Measurements from ENCODE around the gene IGF1. TPM values are rescaled to one million over a fixed set of nuclear protein-coding genes. Genes with fewer than 3 reads are reported as not detected.

IGF1 gene
- total RNA-seq, 1 donor from 2014 or later: 6.4 TPM

GRCh38 chr12:102501773-102502172 lies 21.4 kb upstream of the IGF1 start:
- DNase-seq: no peak
- intact Hi-C loops (cut with micrococcal nuclease): no loop called here
- no peak for ATAC-seq

- DNase-seq (no peak), ATAC-seq (peak; percentile 45)
- intact Hi-C loops (cut with micrococcal nuclease): no loop called here
Observed at GRCh38 chr12:102498471-102498870, 18.1 kb upstream of the IGF1 start.

GRCh38 chr12:102497743-102498142 lies 17.4 kb upstream of the IGF1 start:
- ATAC-seq: no peak
- intact Hi-C loops (cut with micrococcal nuclease): no loop called here

GRCh38 chr12:102496591-102496990 lies 16.2 kb upstream of the IGF1 start:
- no peak for ATAC-seq
- no peak for DNase-seq
- intact Hi-C loops (cut with micrococcal nuclease): no loop called here

More at GRCh38 chr12:102497743-102498142, 17.4 kb upstream of the IGF1 start:
- DNase-seq: no peak

GRCh38 chr12:102487226-102487625 lies 6.9 kb upstream of the IGF1 start:
- intact Hi-C loops (cut with micrococcal nuclease): no loop called here

GRCh38 chr12:102486153-102486552 lies 5.8 kb upstream of the IGF1 start:
- intact Hi-C loops (cut with micrococcal nuclease): no loop called here
- no peak for DNase-seq
- no peak for ATAC-seq

More at GRCh38 chr12:102487226-102487625, 6.9 kb upstream of the IGF1 start:
- ATAC-seq (no peak), DNase-seq (no peak)

- peak; percentile 42 for DNase-seq
- intact Hi-C loops (cut with micrococcal nuclease): no loop called here
- peak; percentile 39 for ATAC-seq
Observed at GRCh38 chr12:102484428-102484958, 4.1 kb upstream of the IGF1 start.

GRCh38 chr12:102484017-102484416 lies 3.7 kb upstream of the IGF1 start:
- intact Hi-C loops (cut with micrococcal nuclease): no loop called here

GRCh38 chr12:102483466-102483865 lies 3.1 kb upstream of the IGF1 start:
- intact Hi-C loops (cut with micrococcal nuclease): no loop called here
- DNase-seq: no peak
- ATAC-seq: no peak

More at GRCh38 chr12:102484017-102484416, 3.7 kb upstream of the IGF1 start:
- DNase-seq (no peak), ATAC-seq (no peak)

- ATAC-seq: no peak
- intact Hi-C loops (cut with micrococcal nuclease): no loop called here
- no peak for DNase-seq
Observed at GRCh38 chr12:102481705-102482425, 1.5 kb upstream of the IGF1 start.

- intact Hi-C loops (cut with micrococcal nuclease): no loop called here
- no peak for DNase-seq
Observed at GRCh38 chr12:102479939-102480338, 424 bp downstream of the IGF1 start.

GRCh38 chr12:102479099-102479885 lies 1.1 kb downstream of the IGF1 start:
- intact Hi-C loops (cut with micrococcal nuclease): no loop called here
- ATAC-seq: peak; percentile 12

More at GRCh38 chr12:102479939-102480338, 424 bp downstream of the IGF1 start:
- ATAC-seq: peak; percentile 18

GRCh38 chr12:102478405-102479098 lies 1.8 kb downstream of the IGF1 start:
- DNase-seq: no peak
- intact Hi-C loops (cut with micrococcal nuclease): no loop called here
- no peak for ATAC-seq

More at GRCh38 chr12:102479099-102479885, 1.1 kb downstream of the IGF1 start:
- DNase-seq: no peak

- DNase-seq (no peak), ATAC-seq (no peak)
- intact Hi-C loops (cut with micrococcal nuclease): no loop called here
Observed at GRCh38 chr12:102475355-102475754, 5.0 kb downstream of the IGF1 start.

GRCh38 chr12:102474438-102475064 lies 5.8 kb downstream of the IGF1 start:
- ATAC-seq (no peak), DNase-seq (no peak)
- intact Hi-C loops (cut with micrococcal nuclease): no loop called here

GRCh38 chr12:102472496-102472895 lies 7.9 kb downstream of the IGF1 start:
- intact Hi-C loops (cut with micrococcal nuclease): no loop called here
- DNase-seq (no peak), ATAC-seq (no peak)

GRCh38 chr12:102471556-102471955 lies 8.8 kb downstream of the IGF1 start:
- ATAC-seq: no peak
- intact Hi-C loops (cut with micrococcal nuclease): no loop called here
- DNase-seq: no peak

GRCh38 chr12:102470945-102471344 lies 9.4 kb downstream of the IGF1 start:
- intact Hi-C loops (cut with micrococcal nuclease): no loop called here
- DNase-seq (no peak), ATAC-seq (no peak)

- intact Hi-C loops (cut with micrococcal nuclease): no loop called here
- ATAC-seq: no peak
- DNase-seq: no peak
Observed at GRCh38 chr12:102468261-102468915, 12.0 kb downstream of the IGF1 start.
